ENCODE results near the gene FSTL1. TPM values are rescaled to one million over a fixed set of nuclear protein-coding genes. Genes with fewer than 3 reads are reported as not detected.

FSTL1 gene
- 223 and 285 TPM in 2 replicates for total RNA-seq

GRCh38 chr3:120450600-120451271 lies at the start of gene FSTL1:
TSS of gene FSTL1 (minus strand) at chr3:120450992. CDS start at chr3:120450746, 246 bp downstream.

GRCh38 chr3:120348991-120349854 lies 101.6 kb downstream of the FSTL1 start, which contains the start of gene LRRC58:
TSS of gene LRRC58 (minus strand) at chr3:120349354. CDS start at chr3:120349243, 111 bp downstream.

Other genes starting within 250 kb of the FSTL1 start
- 0.65 and 1.1 TPM in 2 replicates for gene GPR156, start 165.8 kb downstream of the FSTL1 start, total RNA-seq
- gene LRRC58, start 101.6 kb downstream of the FSTL1 start, total RNA-seq: 15.1 and 15.2 TPM in 2 replicates
- gene NDUFB4, start 145.3 kb upstream of the FSTL1 start, total RNA-seq: 132 and 192 TPM in 2 replicates
- gene HGD, start 231.2 kb upstream of the FSTL1 start, total RNA-seq: 1.6 and 4.7 TPM in 2 replicates

Measured in mesangial cell (primary cell).